HG03045 (cell line): ENCODE measurements around the gene GATM.
"Not testable (repeated sequence)": the region's sequence is repeated elsewhere in the genome, so short reads cannot be mapped to it uniquely, and the experiment has no call there.

Experiments used
- ATAC-seq: cut with Tn5 transposase; IDR thresholded peaks from one replicate; pipeline ENCODE4 v1.9.1; 2021; ENCODE audit warnings: mild to moderate bottlenecking, moderate library complexity; ENCODE audit not compliant: unreplicated experiment

Gene GATM

GRCh38 chr15:45391746-45392583 lies 13.6 kb upstream of the GATM start:
- ATAC-seq, result peak; percentile 93

- ATAC-seq, result no peak
These were observed 11.0 kb upstream of the GATM start for GRCh38 chr15:45389351-45389750.

- ATAC-seq, result no peak
These were observed 9.2 kb upstream of the GATM start for GRCh38 chr15:45387380-45388007.

GRCh38 chr15:45386974-45387373 lies 8.6 kb upstream of the GATM start:
- ATAC-seq, result no peak

- ATAC-seq, result no peak
These were observed 8.1 kb upstream of the GATM start for GRCh38 chr15:45386420-45386819.

GRCh38 chr15:45385590-45385989 lies 7.2 kb upstream of the GATM start:
- no peak for ATAC-seq

GRCh38 chr15:45384700-45385099 lies 6.4 kb upstream of the GATM start:
- ATAC-seq, result no peak

- ATAC-seq, result no peak
These were observed 544 bp upstream of the GATM start for GRCh38 chr15:45378913-45379262.

GRCh38 chr15:45377609-45378148 lies 665 bp downstream of the GATM start:
- ATAC-seq, result peak; percentile 29

- ATAC-seq, result no peak
These were observed 1.3 kb downstream of the GATM start for GRCh38 chr15:45376967-45377608.

- ATAC-seq, result no peak
These were observed 1.9 kb downstream of the GATM start for GRCh38 chr15:45376300-45376928.

GRCh38 chr15:45375836-45376235 lies 2.5 kb downstream of the GATM start:
- ATAC-seq, result no peak

- no peak for ATAC-seq
These were observed 4.4 kb downstream of the GATM start for GRCh38 chr15:45373976-45374375.

GRCh38 chr15:45372041-45372995 lies 6.0 kb downstream of the GATM start:
- no peak for ATAC-seq

- no peak for ATAC-seq
These were observed 6.8 kb downstream of the GATM start for GRCh38 chr15:45371546-45371945.

- not testable (repeated sequence) for ATAC-seq
These were observed 8.3 kb downstream of the GATM start for GRCh38 chr15:45370042-45370441.

GRCh38 chr15:45367222-45367621 lies 11.1 kb downstream of the GATM start:
- ATAC-seq, result not testable (repeated sequence)

- no peak for ATAC-seq
These were observed 14.1 kb downstream of the GATM start for GRCh38 chr15:45364271-45364670.

GRCh38 chr15:45363801-45364200 lies 14.5 kb downstream of the GATM start:
- no peak for ATAC-seq

- ATAC-seq, result no peak
These were observed 15.0 kb downstream of the GATM start for GRCh38 chr15:45363334-45363733.
